ENCODE data around the gene ADARB2.

ADARB2 gene

DNA sequence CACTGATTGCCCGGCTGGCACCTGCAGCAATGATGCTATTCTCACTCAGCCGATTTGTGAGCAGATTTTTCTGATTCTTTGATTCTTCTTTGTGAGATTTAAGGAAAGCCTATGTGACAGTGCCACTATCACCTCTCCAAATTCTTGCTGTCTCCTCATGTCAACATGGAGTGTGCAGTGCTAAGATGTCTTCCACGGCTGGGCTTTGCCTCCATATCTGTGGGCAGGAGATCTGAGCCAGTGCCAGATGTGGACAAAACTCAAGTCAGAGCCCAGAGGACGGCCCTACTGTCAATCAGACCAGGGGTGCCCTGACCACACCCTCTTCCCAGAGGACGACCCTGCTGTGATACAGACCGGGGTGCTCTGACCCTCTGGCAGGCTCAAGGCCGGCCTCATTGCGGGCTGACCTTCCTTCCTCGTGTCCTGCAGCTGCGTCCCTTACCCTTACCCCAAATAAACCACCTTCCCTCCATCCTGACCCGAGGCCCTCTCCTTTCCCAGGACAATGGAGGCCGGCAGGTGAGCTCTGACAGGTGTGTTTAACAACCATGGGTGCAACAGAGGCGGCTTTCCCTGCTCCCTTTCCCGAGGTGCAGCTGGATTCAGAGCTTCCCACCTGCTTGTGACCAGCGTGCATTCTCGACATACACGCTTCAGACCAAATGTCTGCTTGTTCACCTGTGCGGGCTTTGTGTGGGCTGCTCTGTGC, 221.4 kb downstream of the ADARB2 start:
- no peak for DNase-seq

DNA sequence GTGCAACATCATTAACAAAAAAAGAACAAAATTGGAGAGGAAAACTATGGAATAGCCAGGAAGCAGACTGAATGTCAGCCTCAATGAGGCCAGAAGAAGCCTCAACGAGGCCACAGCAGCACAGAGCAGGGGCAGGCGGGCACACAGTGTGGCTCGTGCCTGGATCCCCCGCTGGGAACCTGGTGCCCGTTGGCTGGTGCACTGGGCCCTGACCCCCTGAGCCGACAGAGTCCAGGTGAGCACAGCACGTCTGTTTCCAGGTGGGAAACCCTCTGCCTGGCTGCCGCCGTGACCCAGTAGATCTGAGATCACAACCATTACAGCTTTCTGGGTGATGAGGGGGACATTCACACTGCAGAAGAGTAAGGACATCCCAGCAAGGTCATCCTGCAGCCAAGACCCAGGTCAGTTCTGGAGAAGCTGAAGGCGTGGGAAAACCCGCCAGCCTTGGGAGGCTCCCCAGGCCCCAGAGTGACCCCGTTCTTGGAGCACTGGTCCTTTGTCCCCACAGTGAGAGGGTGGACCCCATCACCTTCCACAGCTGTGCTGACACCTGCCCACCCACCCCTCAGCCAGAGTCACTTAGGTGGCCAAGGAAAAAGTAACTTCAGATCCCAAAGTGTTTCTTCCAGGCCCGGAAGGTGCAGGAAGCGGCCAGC, 222.1 kb downstream of the ADARB2 start:
- no peak for DNase-seq

- DNase-seq, result no peak
These were observed 222.6 kb downstream of the ADARB2 start for GRCh38 chr10:1514681-1515080.

- no peak for DNase-seq
These were observed 224.1 kb downstream of the ADARB2 start for GRCh38 chr10:1513221-1513620.

- no peak for DNase-seq
These were observed 228.3 kb downstream of the ADARB2 start for GRCh38 chr10:1509011-1509530.

- no peak for DNase-seq
These were observed 229.2 kb downstream of the ADARB2 start for GRCh38 chr10:1508096-1508495.

GRCh38 chr10:1507436-1507835, 229.9 kb downstream of the ADARB2 start:
- no peak for DNase-seq

DNA sequence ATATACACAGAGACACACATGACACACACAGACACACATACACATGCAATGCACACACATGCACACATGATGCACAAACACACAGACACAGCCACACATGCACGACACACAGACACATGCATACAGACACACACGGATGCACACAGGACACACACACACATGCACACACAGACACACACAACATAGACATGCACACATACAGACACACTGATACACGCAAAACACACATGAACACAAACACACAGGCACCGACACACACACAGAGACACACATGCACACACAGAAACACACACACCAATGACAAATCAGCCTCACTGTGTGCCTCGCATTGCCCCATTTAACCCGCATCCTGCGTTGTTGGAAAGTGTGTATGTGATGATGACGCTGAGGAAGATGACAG, 232.4 kb downstream of the ADARB2 start:
- DNase-seq, result no peak

DNA sequence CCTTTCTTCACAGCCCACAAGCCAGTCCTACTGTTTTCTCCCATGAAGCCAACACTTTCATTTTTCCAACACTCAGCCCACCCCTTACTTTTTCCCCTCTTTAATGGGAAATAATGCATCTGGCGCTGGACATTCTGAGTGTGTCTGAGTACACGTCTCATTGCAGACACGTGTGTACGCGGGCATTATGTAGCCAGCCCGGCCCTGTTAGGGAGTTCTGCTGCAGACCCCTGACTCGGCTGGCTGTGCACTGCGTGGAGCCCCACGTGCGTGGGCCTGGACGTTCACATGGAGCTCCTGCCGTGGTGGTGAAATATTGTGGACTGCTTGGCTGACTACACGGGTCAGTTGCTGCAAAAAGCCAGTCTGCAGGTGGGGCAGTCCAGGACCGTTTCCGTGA, 233.0 kb downstream of the ADARB2 start:
- no peak for DNase-seq

GRCh38 chr10:1502451-1502850, 234.9 kb downstream of the ADARB2 start:
- no peak for DNase-seq

GRCh38 chr10:1499359-1499957, 237.9 kb downstream of the ADARB2 start:
- DNase-seq, result no peak

- DNase-seq, result no peak
These were observed 238.5 kb downstream of the ADARB2 start for GRCh38 chr10:1498746-1499358.

DNA sequence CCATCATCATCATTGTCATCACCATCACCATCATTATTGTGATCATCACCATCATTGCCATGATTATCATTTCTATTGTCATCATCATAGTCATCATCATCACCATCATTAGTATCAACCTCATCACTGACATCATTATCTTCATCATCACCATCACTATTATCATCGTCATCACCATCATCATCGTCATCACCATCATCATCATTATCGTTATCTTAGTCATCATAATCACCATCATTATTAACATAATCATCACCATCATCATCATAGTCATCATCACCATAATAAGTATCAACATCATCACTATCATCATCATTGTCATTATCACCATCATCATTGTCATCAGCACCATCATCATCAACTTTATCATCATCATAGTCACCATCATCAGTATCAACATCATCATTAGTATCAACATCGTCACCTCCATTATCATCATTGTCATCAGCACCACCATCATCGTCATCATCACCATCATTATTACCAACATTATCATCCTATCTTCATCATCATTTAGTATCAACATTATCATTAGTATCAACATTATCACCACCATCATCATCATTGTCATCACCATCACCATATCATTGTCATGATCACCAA, 241.3 kb downstream of the ADARB2 start:
- no peak for DNase-seq

GRCh38 chr10:1492641-1493040, 244.7 kb downstream of the ADARB2 start:
- no peak for DNase-seq

- no peak for DNase-seq
These were observed 245.4 kb downstream of the ADARB2 start for GRCh38 chr10:1491901-1492300.

- no peak for DNase-seq
These were observed 247.5 kb downstream of the ADARB2 start for GRCh38 chr10:1489801-1490200.

DNA sequence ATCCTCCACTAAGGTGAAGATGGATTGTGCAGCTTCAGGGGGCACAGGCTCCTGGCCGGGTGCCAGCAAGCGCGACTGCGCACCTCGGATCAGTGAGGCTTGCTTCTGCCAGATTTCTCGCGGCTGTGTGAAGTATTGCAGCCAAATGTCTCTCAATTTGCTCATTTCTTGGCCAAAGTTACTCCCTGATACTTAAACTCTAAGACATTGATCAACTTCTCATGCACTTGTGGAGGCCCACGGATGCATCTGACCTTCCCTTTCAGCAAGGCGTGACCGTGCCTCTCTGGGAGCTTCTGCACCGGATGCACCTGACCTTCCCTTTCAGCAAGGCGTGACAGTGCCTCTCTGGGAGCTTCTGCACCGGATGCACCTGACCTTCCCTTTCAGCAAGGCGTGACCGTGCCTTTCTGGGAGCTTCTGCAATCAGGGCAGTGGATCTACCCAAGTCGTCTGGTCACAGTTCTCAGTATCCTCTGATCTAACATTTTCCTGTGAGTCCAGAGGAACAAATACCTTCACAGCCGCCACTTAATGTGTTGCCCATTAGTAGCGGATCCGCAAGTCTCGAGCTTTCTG, 248.3 kb downstream of the ADARB2 start:
- no peak for DNase-seq

GRCh38 chr10:1486841-1487687, 250.3 kb downstream of the ADARB2 start:
- no peak for DNase-seq

DNA sequence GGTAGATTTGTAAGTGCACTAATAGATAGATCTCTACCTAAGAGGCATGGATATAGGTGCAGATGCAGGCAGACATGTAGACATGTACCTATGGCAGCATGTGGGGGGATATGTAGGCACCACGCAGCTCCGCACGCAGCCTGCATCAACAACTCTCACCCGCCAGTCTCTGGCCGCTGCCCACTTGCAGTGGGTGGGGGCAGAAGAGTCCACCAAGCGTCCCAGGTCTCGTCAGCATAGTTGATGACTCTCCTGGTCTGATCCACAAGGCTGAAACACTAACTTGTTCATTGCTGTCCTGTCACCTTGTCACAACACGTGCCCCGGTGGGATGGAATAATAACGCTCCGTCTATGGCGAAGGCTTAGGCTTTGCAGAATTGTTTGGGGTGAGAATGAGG, 252.0 kb downstream of the ADARB2 start:
- no peak for DNase-seq

DNA sequence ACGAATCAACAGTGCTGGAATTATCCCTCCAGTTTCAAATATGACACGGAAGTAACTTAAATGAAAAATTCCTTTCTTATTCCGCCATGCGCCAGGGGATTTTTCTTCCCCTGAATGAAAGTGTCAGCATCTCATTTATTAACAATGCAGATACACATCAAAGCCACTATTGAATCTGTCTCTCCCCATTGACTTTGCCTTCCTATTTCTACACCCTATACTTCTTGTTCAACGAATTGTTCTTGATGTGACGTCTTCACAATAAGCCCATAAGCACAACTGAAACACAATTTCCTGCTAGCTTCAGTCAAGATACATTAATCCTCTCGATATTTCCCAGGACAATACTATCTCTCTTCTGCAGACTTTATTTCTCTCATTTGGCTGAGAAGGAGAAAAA, 253.5 kb downstream of the ADARB2 start:
- DNase-seq, result no peak

DNA sequence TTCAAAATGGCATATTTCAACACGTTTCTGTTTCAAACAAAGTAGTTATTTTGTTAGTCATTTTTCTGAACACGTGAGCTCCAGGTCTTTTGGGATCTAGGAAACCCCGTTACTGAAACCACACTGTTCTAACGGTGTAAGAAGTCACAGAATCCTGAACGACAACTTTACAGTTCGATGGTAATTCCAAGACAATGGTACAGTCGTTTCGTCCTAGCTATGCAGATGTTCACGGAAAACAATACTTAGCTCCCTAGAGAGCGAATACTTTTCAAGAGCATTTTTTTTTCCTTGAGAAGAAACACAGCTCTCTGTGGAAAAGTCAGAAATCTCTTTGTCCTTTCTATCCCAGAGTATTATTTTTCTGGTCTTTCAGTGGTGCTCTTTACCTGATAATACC, 254.1 kb downstream of the ADARB2 start:
- DNase-seq, result no peak

- no peak for DNase-seq
These were observed 259.7 kb downstream of the ADARB2 start for GRCh38 chr10:1477578-1477977.
